Peyer's patch (tissue), 4 donors: ENCODE results near the gene TSEN54. TPM values are rescaled to one million over a fixed set of nuclear protein-coding genes. Genes with fewer than 3 reads are reported as not detected.

Experiments used
- DNase-seq, 3 donors: peaks; one replicate each; pipeline ENCODE4 v3.0.0-alpha.2; 2017 to 2019
- H3K27ac ChIP-seq, 4 donors: fragments of 200-600 bp; sonication (generic); one replicate each; pipeline ENCODE4 v1.5.1; 2016 to 2019
- H3K27me3 ChIP-seq, 2 donors: fragments of 200-600 bp; sonication (generic); one replicate each; pipeline ENCODE4 v1.5.1; 2019
- H3K36me3 ChIP-seq, 3 donors: fragments of 200-600 bp; sonication (generic); one replicate each; pipeline ENCODE4 v1.5.1; 2016 to 2019
- H3K4me1 ChIP-seq, 4 donors: fragments of 200-600 bp; sonication (generic); one replicate each; pipeline ENCODE4 v1.5.1; 2016 to 2019
- H3K4me3 ChIP-seq, 4 donors: fragments of 200-600 bp; sonication (generic); 1 replicate in 3 of 4; 2 replicates in 1 of 4; pipeline ENCODE4 v1.5.1; 2016 to 2019; ENCODE audit warnings: mild to moderate bottlenecking in 1 of 4
- H3K9me3 ChIP-seq, 4 donors: fragments of 200-600 bp; sonication (generic); one replicate each; pipeline ENCODE4 v1.5.1; 2016 to 2019; ENCODE audit warnings: mild to moderate bottlenecking in 1 of 4
- CTCF ChIP-seq, 6 experiments: fragments of 450-650 bp in 4 of 6; fragments of 200-600 bp in 2 of 6; sonication (generic) in 1 of 6; IDR thresholded peaks; one replicate each; pipeline ENCODE4 v1.5.1; 2017 to 2019; ENCODE audit warnings: antibody characterized with exemption in 6 of 6, mild to moderate bottlenecking in 3 of 6, moderate library complexity in 1 of 6
- POLR2A ChIP-seq, 2 donors: fragments of 450-650 bp; IDR thresholded peaks; one replicate each; pipeline ENCODE4 v1.5.1; 2017; ENCODE audit warnings: antibody characterized with exemption in 2 of 2, mild to moderate bottlenecking in 2 of 2, moderate library complexity in 2 of 2
- total RNA-seq, 4 donors: library from RNA; depleted of rRNA; stranded (reverse); fragments of >200 nt; gene quantifications; one replicate each; pipeline ENCODE4 v1.1.0, GENCODE V29; 2016

TSEN54 gene
- total RNA-seq, 4 donors from 2014 or later = 47.9 to 89.5 (median 80.0) TPM

- peaks cover 0 to 22% (median 2%) of the 10 kb centered on the region in 4 donors for H3K4me1 ChIP-seq
- no peaks in the 10 kb centered on the region for H3K36me3 ChIP-seq
- no peak overlapping the region for H3K27ac ChIP-seq
- no peak for DNase-seq
- no peak overlapping the region for H3K4me3 ChIP-seq
- TF ChIP-seq CTCF (IDR thresholded peaks at IDR 0.05) (no peak), POLR2A (IDR thresholded peaks at IDR 0.05) (no peak)
- H3K9me3 ChIP-seq = no peaks in the 10 kb centered on the region
- H3K27me3 ChIP-seq = no peaks in the 10 kb centered on the region
Measured at GRCh38 chr17:75482098-75482942, 34.0 kb upstream of the TSEN54 start.

- H3K4me1 ChIP-seq = peaks cover 0 to 40% (median 6%) of the 10 kb centered on the region in 4 donors
- H3K27me3 ChIP-seq = no peaks in the 10 kb centered on the region
- no peak overlapping the region for H3K27ac ChIP-seq
- no peak for TF ChIP-seq CTCF (IDR thresholded peaks at IDR 0.05)
- no peak for TF ChIP-seq POLR2A (IDR thresholded peaks at IDR 0.05)
- DNase-seq = no peak
- H3K36me3 ChIP-seq = peaks cover 0 to 3% (median 0%) of the 10 kb centered on the region in 3 donors
- no peak overlapping the region for H3K4me3 ChIP-seq
- no peaks in the 10 kb centered on the region for H3K9me3 ChIP-seq
Measured at GRCh38 chr17:75485688-75486087, 30.6 kb upstream of the TSEN54 start.

GRCh38 chr17:75486151-75486550 lies 30.2 kb upstream of the TSEN54 start:
- Histone ChIP-seq H3K9me3 (no peaks in the 10 kb centered on the region), H3K27ac (no peak overlapping the region), H3K36me3 (peaks cover 0 to 7% (median 0%) of the 10 kb centered on the region in 3 donors), H3K4me3 (no peak overlapping the region), H3K27me3 (no peaks in the 10 kb centered on the region), H3K4me1 (peaks cover 0 to 40% (median 6%) of the 10 kb centered on the region in 4 donors)
- no peak for TF ChIP-seq POLR2A (IDR thresholded peaks at IDR 0.05)
- no peak for TF ChIP-seq CTCF (IDR thresholded peaks at IDR 0.05)
- DNase-seq = peak in 1 of 3 donors; percentile 43

- DNase-seq = no peak
- Histone ChIP-seq H3K4me1 (peaks cover 0 to 33% (median 6%) of the 10 kb centered on the region in 4 donors), H3K9me3 (no peaks in the 10 kb centered on the region), H3K4me3 (no peak overlapping the region), H3K27ac (peak overlapping the region; percentile 50 to 73 (median 62)), H3K27me3 (no peaks in the 10 kb centered on the region), H3K36me3 (peaks cover 0 to 15% (median 0%) of the 10 kb centered on the region in 3 donors)
- TF ChIP-seq CTCF (IDR thresholded peaks at IDR 0.05) = no peak
- TF ChIP-seq POLR2A (IDR thresholded peaks at IDR 0.05) = no peak
Measured at GRCh38 chr17:75486951-75487350, 29.4 kb upstream of the TSEN54 start.

GRCh38 chr17:75487351-75488070 lies 28.8 kb upstream of the TSEN54 start:
- Histone ChIP-seq H3K9me3 (no peaks in the 10 kb centered on the region), H3K4me3 (peak overlapping the region in 1 of 4 donors; percentile 0), H3K4me1 (peaks cover 0 to 33% (median 6%) of the 10 kb centered on the region in 4 donors), H3K36me3 (peaks cover 0 to 21% (median 0%) of the 10 kb centered on the region in 3 donors), H3K27ac (peak overlapping the region; percentile 50 to 73 (median 62)), H3K27me3 (no peaks in the 10 kb centered on the region)
- TF ChIP-seq POLR2A (IDR thresholded peaks at IDR 0.05) = no peak
- TF ChIP-seq CTCF (IDR thresholded peaks at IDR 0.05) = no peak
- peak in 2 of 3 donors; percentile 78 to 85 for DNase-seq
